Hematopoietic multipotent progenitor cell treated with erythropoietin and hydrocortisone succinate and interleukin-3 and kit ligand, for 15 days (in vitro differentiated cells): ENCODE results near the gene BAIAP2L2.

Experiments
- DNase-seq: peaks from one replicate; pipeline ENCODE4 v3.0.0-alpha.2; 2015; ENCODE audit warnings: low spot score

The BAIAP2L2 gene

DNA sequence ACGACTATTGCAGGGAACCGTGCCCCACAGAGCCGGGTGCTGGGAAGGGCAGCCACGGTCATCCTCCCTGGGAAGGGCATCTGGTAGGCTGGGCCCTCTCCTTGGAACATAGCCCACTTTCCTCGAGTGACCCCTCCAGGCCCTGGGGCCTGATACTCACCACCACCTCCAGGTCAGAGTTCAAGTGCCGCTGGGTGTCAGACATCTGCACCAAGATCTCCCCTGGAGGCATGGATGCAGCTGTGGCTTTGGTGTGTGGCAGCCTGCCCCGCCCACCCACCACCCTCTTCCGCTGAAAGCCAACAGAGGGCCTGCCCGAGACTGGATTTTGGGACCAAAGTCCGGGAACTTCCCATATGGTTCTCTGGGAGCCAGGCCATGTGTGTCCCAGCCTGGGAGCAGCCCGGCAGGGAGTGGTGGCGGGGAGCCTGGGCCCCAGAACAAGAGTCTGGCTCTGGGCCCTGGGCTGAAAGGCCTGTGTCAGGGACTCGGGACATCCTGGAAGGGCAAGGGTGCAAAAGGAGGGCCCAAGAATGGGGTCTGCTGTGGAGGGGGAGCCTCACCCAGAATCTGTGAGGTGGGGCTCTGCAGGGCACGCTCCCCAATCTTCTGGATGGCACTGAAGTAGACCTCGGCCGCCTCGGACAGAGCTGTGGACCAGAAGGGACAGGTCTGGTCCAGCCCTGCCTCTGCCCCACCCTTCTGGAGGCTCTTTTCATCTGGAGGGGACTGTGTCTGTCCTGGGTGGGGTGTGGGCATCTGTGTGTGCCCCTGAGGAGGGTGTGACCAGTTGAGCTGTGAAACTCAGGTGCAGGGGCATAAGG, 2.6 kb downstream of the BAIAP2L2 start:
- DNase-seq, result no peak

- DNase-seq, result no peak
These were observed 3.5 kb downstream of the BAIAP2L2 start for GRCh38 chr22:38106814-38107578.

DNA sequence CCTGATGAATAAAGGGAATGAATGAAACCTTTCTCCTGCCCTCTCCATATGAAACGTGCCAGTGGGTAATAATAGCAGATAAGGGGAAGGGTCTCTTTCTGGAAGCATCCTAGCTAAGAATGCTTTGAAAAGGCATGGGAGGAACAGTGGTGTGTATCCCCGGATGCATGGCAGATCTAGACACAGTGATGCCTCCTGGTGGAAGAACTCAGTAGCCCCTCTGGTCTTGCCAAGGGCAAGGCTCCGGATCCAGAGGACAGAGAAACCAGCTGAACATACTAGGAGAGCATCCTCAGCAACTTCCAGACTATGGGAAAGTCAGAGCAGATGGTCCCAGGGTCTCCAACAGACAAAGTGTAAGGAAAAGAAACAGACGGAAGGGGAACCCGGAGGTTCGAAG, 6.4 kb downstream of the BAIAP2L2 start:
- no peak for DNase-seq

DNA sequence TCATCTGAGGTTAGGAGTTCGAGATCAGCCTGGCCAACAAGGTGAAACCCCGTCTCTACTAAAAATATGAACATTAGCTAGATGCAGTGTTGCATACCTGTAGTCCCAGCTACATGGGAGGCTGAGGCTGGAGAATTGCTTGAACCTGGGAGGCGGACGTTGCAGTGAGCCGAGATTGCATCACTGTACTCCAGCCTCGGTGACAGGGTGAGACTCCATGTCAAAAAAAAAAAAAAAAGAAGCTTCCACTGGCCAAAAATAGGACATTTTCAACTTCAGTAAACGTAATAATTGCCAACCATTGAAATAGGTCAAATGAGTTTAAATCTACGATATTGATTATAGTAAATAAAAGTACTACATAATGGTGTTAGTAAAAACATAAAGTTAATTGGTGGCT, 6.8 kb downstream of the BAIAP2L2 start:
- DNase-seq, result no peak

- DNase-seq, result no peak
These were observed 11.9 kb downstream of the BAIAP2L2 start for GRCh38 chr22:38098410-38099249.

- DNase-seq, result no peak
These were observed 12.7 kb downstream of the BAIAP2L2 start for GRCh38 chr22:38097557-38098409.

GRCh38 chr22:38097058-38097457, 13.4 kb downstream of the BAIAP2L2 start:
- DNase-seq, result no peak

GRCh38 chr22:38089474-38089851, 21.0 kb downstream of the BAIAP2L2 start:
- DNase-seq, result no peak

DNA sequence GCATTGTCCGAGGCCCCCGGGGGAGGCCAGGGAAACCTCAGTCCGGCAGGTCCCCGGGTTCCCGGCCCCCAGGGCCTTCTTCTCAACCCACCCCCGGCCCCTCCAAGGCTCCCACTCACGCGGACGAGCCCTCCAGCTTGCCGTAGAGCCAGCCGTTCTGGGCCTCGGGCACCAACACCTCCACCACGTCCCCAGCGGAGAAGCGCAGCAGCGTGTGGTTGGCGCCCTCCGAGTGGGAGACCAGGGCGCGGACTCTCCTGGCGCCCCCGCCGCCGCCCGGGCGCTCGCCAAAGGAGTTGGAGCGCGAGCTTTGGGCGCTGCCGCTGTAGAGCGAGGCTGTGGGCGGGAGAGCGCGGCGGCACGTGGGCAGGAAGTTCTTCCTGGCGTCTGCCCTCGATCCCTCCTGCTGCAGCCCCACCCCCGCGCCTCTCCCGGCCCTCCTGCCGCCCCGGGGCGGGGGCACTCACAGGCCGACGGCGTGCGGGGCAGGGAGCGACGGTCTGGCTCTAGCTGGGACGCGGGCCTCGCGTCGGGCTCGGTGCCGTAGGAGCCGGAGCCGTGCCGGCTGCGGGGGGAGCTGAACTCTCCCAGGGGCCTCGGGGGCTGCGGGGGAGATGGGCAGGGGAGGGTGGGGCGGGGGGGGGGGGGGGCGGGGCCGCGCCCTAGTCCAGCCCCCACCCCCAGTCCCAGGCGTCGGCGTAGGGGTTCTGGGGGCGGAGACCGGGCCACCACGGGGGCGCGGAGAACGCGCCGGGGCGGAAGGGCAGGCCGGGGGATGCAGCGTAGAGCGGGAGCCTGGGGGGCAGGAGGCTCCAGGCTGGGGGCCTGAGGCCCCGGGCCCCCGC, 21.6 kb downstream of the BAIAP2L2 start:
- no peak for DNase-seq

GRCh38 chr22:38087855-38088254, 22.6 kb downstream of the BAIAP2L2 start:
- DNase-seq, result no peak

GRCh38 chr22:38086942-38087341, 23.5 kb downstream of the BAIAP2L2 start:
- DNase-seq, result no peak

GRCh38 chr22:38086001-38086845, 24.3 kb downstream of the BAIAP2L2 start:
- no peak for DNase-seq

- DNase-seq, result no peak
These were observed 25.0 kb downstream of the BAIAP2L2 start for GRCh38 chr22:38085501-38085900.

DNA sequence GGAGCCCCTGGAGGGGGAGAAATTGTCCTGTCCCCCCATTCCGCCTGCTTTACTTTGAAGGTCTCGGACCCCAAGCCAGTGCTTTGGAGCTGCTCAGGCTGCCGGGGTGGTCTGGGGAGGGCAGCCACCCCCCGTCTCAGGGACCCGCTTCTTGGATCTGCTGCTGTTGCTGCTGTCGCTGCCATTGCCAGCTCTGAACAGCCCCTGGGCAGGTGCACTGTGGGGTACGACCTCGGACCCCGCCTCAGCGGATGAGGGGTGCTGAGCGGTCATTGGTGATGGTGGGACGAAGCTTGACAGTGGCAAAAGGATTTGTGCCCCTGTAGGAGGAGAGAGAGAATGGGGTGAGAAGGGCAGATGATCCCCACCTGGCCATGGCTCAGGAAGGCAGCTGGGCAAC, 25.4 kb downstream of the BAIAP2L2 start:
- DNase-seq, result no peak

DNA sequence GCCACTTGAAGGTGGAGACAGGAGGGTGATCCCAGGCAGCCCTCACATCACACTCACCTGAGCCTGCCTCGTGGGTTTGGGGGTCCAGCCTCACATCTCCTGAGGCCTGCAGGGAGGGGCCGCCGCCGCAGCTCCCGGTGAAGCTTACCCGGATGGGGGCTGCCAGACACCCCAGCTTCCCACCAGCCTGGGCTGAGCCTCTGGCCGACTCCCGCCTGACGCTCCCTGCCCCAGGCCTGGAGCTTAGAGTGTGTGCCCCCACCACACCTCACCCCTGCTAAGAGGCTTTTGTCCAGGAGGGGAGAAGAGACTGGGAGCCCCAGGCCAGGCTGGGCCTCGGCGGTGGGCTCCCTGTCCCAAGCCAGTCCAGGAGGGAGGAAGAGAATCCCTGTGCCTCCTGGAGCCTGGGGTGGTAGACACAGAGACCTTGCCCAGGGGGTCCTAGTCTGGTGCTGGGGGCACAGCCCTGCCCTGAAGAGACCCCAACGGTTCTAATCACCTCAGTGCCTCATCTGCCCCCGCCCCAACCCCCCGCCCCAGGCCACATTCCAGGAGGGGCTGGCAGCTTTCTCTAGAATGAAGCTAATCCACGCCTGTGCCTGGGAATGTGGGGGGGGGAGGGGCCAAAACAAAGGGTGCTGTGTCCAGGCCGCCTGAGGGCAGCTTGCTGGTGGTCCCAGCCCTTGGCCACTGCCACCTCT, 26.4 kb downstream of the BAIAP2L2 start, which contains the start of gene SLC16A8:
Gene SLC16A8 (minus strand): TSS at position 254 of the 701 bp plus-strand sequence. CDS start 1,311 bp downstream, outside the sequence.
- no peak for DNase-seq

- DNase-seq, result no peak
These were observed 27.3 kb downstream of the BAIAP2L2 start for GRCh38 chr22:38082986-38083710.

GRCh38 chr22:38081941-38082828, 28.3 kb downstream of the BAIAP2L2 start:
- no peak for DNase-seq
